Caco-2 (cell line): ENCODE data around the gene MARCHF4. TPM values are rescaled to one million over a fixed set of nuclear protein-coding genes. Genes with fewer than 3 reads are reported as not detected.

Experiments
- BruUV-seq: library from RNA; stranded (reverse); fragments of 400-500 nt; replicated peaks from 2 replicates; lab custom pipeline; 2021; lab: Mats Ljungman, UMichigan
- CTCF ChIA-PET: fragments of 300-600 bp; sonication (Branson Sonifier 250); formaldehyde crosslinking; loops from one replicate; lab custom pipeline; 2022; ENCODE audit warnings: antibody characterized with exemption; lab: Charles Lee
- POLR2A ChIA-PET: fragments of 300-600 bp; sonication (Branson Sonifier 250); formaldehyde crosslinking; loops from one replicate; lab custom pipeline; 2022; ENCODE audit warnings: antibody characterized with exemption; lab: Charles Lee
- DNase-seq, 2 experiments: peaks; one replicate each; pipeline versions ENCODE4 v3.0.0 to v3.0.0-alpha.2; 2020 to 2022
- H3K27me3 ChIP-seq: replicated peaks from 2 replicates; pipeline ENCODE4 v1.6.0; 2011; ENCODE audit warnings: low read length; ENCODE audit not compliant: control insufficient read depth, insufficient read depth
- H3K36me3 ChIP-seq: 2 replicates; pipeline ENCODE4 v1.5.1; 2011; ENCODE audit warnings: low read length; ENCODE audit not compliant: control insufficient read depth, insufficient read depth
- H3K4me1 ChIP-seq: fragments of 250-450 bp; sonication (Bioruptor Pico); 2 replicates; pipeline ENCODE4 v1.5.1; 2020; ENCODE audit warnings: mild to moderate bottlenecking
- H3K4me3 ChIP-seq: 2 replicates; pipeline ENCODE4 v1.5.1; 2011; ENCODE audit warnings: low read depth, mild to moderate bottlenecking, control low read depth, low read length
- H3K9me3 ChIP-seq: fragments of 250-450 bp; sonication (Bioruptor Pico); 2 replicates; pipeline ENCODE4 v1.5.1; 2020; ENCODE audit warnings: mild to moderate bottlenecking, moderate library complexity
- H3K27ac Mint-ChIP-seq: one replicate; pipeline ENCODE4 v1.8.0; 2022; ENCODE audit warnings: mixed read lengths; ENCODE audit not compliant: unreplicated experiment
- H3K27me3 Mint-ChIP-seq: one replicate; pipeline ENCODE4 v1.8.0; 2022; ENCODE audit warnings: mixed read lengths; ENCODE audit not compliant: insufficient read depth, unreplicated experiment
- H3K36me3 Mint-ChIP-seq: one replicate; pipeline ENCODE4 v1.8.0; 2022; ENCODE audit warnings: mild to moderate bottlenecking, mixed read lengths; ENCODE audit not compliant: insufficient read depth, unreplicated experiment
- H3K4me1 Mint-ChIP-seq: one replicate; pipeline ENCODE4 v1.8.0; 2022; ENCODE audit warnings: low read depth, mixed read lengths; ENCODE audit not compliant: unreplicated experiment
- H3K4me3 Mint-ChIP-seq: one replicate; pipeline ENCODE4 v1.8.0; 2022; ENCODE audit warnings: mild to moderate bottlenecking, moderate library complexity, mixed read lengths; ENCODE audit not compliant: unreplicated experiment
- H3K9me3 Mint-ChIP-seq: one replicate; pipeline ENCODE4 v1.8.0; 2022; ENCODE audit warnings: mixed read lengths; ENCODE audit not compliant: unreplicated experiment
- CTCF ChIP-seq, 2 experiments: fragments of 200-600 bp in 1 of 2; IDR thresholded peaks; 1 replicate in 1 of 2; 2 replicates in 1 of 2; pipeline versions ENCODE4 v1.5.1 to v1.8.0; 2011 to 2022; ENCODE audit warnings: antibody characterized with exemption in 1 of 2, control low read depth in 1 of 2, inconsistent platforms in 1 of 2, low read depth in 1 of 2, low read length in 1 of 2, mild to moderate bottlenecking in 1 of 2, moderate library complexity in 1 of 2; ENCODE audit not compliant: insufficient read depth in 1 of 2, severe bottlenecking in 1 of 2, unreplicated experiment in 1 of 2
- intact Hi-C: fragments of 100-400 bp; cut with micrococcal nuclease; formaldehyde crosslinking; loops from one replicate; pipeline ENCODE4 v1.10.0; 2022; ENCODE audit not compliant: unreplicated experiment
- total RNA-seq: library from RNA; stranded (reverse); gene quantifications from 2 replicates; pipeline ENCODE4 v1.2.3, GENCODE V29; 2022

Gene MARCHF4
- total RNA-seq, 1 experiment from 2014 or later = not detected

GRCh38 chr2:216366777-216367471, 5.4 kb downstream of the MARCHF4 start:
- H3K27me3 ChIP-seq = no peaks in the 10 kb centered on the region
- POLR2A ChIA-PET = no interaction called here
- H3K27me3 Mint-ChIP-seq = peaks cover 33% of the 10 kb centered on the region

GRCh38 chr2:216365518-216365917, 6.8 kb downstream of the MARCHF4 start:
- no peaks in the 10 kb centered on the region for H3K4me1 Mint-ChIP-seq
- H3K27ac Mint-ChIP-seq = no peak overlapping the region
- no peak for TF ChIP-seq CTCF (IDR thresholded peaks at IDR 0.05; ENCODE audit: insufficient read depth in 1 of 2, low read depth in 1 of 2, low read length in 1 of 2, severe bottlenecking in 1 of 2, unreplicated experiment in 1 of 2)
- H3K27me3 Mint-ChIP-seq = peaks cover 32% of the 10 kb centered on the region
- Histone ChIP-seq H3K36me3 (no peaks in the 10 kb centered on the region), H3K27me3 (no peaks in the 10 kb centered on the region), H3K9me3 (no peaks in the 10 kb centered on the region), H3K4me1 (no peaks in the 10 kb centered on the region), H3K4me3 (no peak overlapping the region)
- H3K9me3 Mint-ChIP-seq = no peaks in the 10 kb centered on the region
- DNase-seq = no peak
- POLR2A ChIA-PET = no interaction called here
- H3K36me3 Mint-ChIP-seq = no peaks in the 10 kb centered on the region
- no peak overlapping the region for H3K4me3 Mint-ChIP-seq
- intact Hi-C loops = no loop called here
- CTCF ChIA-PET = no interaction called here
- BruUV-seq = no TSS peak

More at GRCh38 chr2:216366777-216367471, 5.4 kb downstream of the MARCHF4 start:
- H3K4me3 ChIP-seq = no peak overlapping the region
- Mint-ChIP-seq H3K27ac (no peak overlapping the region), H3K9me3 (no peaks in the 10 kb centered on the region), H3K4me3 (no peak overlapping the region), H3K4me1 (no peaks in the 10 kb centered on the region), H3K36me3 (no peaks in the 10 kb centered on the region)
- no peak for DNase-seq
- intact Hi-C loops = no loop called here
- CTCF ChIA-PET = no interaction called here
- no peak for TF ChIP-seq CTCF (IDR thresholded peaks at IDR 0.05; ENCODE audit: insufficient read depth in 1 of 2, low read depth in 1 of 2, low read length in 1 of 2, severe bottlenecking in 1 of 2, unreplicated experiment in 1 of 2)
- no peaks in the 10 kb centered on the region for H3K4me1 ChIP-seq
- no TSS peak for BruUV-seq
- H3K36me3 ChIP-seq = no peaks in the 10 kb centered on the region
- H3K9me3 ChIP-seq = no peaks in the 10 kb centered on the region

- no peak for TF ChIP-seq CTCF (IDR thresholded peaks at IDR 0.05; ENCODE audit: insufficient read depth in 1 of 2, low read depth in 1 of 2, low read length in 1 of 2, severe bottlenecking in 1 of 2, unreplicated experiment in 1 of 2)
- POLR2A ChIA-PET = no interaction called here
- Histone ChIP-seq H3K9me3 (no peaks in the 10 kb centered on the region), H3K4me3 (no peak overlapping the region), H3K36me3 (no peaks in the 10 kb centered on the region), H3K4me1 (no peaks in the 10 kb centered on the region), H3K27me3 (no peaks in the 10 kb centered on the region; the same call in 1 of the 2 replicates)
- H3K27me3 Mint-ChIP-seq = peaks cover 38% of the 10 kb centered on the region
- no peak for DNase-seq
- CTCF ChIA-PET = no interaction called here
- intact Hi-C loops = no loop called here
- H3K4me1 Mint-ChIP-seq = no peaks in the 10 kb centered on the region
- H3K36me3 Mint-ChIP-seq = no peaks in the 10 kb centered on the region
- no peak overlapping the region for H3K27ac Mint-ChIP-seq
- BruUV-seq = no TSS peak
- H3K4me3 Mint-ChIP-seq = no peak overlapping the region
- H3K9me3 Mint-ChIP-seq = no peaks in the 10 kb centered on the region
Observed at GRCh38 chr2:216363221-216363620, 9.1 kb downstream of the MARCHF4 start.
